ENCODE results near the gene PHAF1.
"Not testable (repeated sequence)": the region's sequence is repeated elsewhere in the genome, so short reads cannot be mapped to it uniquely, and the experiment has no call there.

DNA sequence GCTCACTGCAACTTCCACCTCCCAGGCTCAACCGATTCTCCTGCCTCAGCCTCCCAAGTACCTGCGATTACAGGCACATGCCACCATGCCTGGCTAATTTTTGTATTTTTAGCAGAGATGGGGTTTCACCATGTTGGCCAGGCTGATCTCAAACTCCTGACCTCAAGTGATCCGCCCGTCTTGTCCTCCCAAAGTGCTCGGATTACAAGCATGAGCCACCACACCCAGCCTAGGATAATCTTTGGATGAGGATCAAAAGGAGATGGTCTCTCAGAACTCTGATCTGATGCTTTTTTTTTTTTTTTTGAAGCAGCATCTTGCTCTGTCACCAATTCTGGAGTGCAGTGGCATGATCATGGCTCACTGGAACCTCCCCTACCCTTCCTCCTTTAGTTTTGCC lies 13.1 kb downstream of the PHAF1 start:
- TF ChIP-seq POLR2A, CTCF (IDR thresholded peaks at IDR 0.05): not testable (repeated sequence)

All from esophagus squamous epithelium (tissue), 4 donors.